ENCODE results near the gene ENTPD8.
A peak's percentile ranks its signal among the peaks of the same experiment; 100 is the strongest.

The ENTPD8 gene

GRCh38 chr9:137397675-137398423, 43.3 kb downstream of the ENTPD8 start:
- Mint-ChIP-seq H3K27me3 (no peaks in the 10 kb centered on the region), H3K4me1 (peaks cover 27% of the 10 kb centered on the region), H3K4me3 (no peak overlapping the region), H3K9me3 (no peaks in the 10 kb centered on the region), H3K36me3 (ENCODE audit: low read depth) (peaks cover 12% of the 10 kb centered on the region), H3K27ac (peak overlapping the region; percentile 59)
- ATAC-seq (peak; percentile 95), DNase-seq (peak; percentile 50)

- DNase-seq (no peak), ATAC-seq (no peak)
- H3K27me3 Mint-ChIP-seq, result no peaks in the 10 kb centered on the region
- peaks cover 4% of the 10 kb centered on the region for H3K36me3 Mint-ChIP-seq (ENCODE audit: low read depth)
- H3K4me3 Mint-ChIP-seq, result no peak overlapping the region
- H3K27ac Mint-ChIP-seq, result peak overlapping the region; percentile 59
- H3K4me1 Mint-ChIP-seq, result peaks cover 25% of the 10 kb centered on the region
- H3K9me3 Mint-ChIP-seq, result no peaks in the 10 kb centered on the region
These were observed 44.4 kb downstream of the ENTPD8 start for GRCh38 chr9:137396634-137397367.

GRCh38 chr9:137396227-137396626, 44.9 kb downstream of the ENTPD8 start:
- DNase-seq (no peak), ATAC-seq (no peak)
- Mint-ChIP-seq H3K36me3 (ENCODE audit: low read depth) (peaks cover 4% of the 10 kb centered on the region), H3K27ac (no peak overlapping the region), H3K9me3 (no peaks in the 10 kb centered on the region), H3K27me3 (no peaks in the 10 kb centered on the region), H3K4me3 (no peak overlapping the region), H3K4me1 (peaks cover 25% of the 10 kb centered on the region)

- Mint-ChIP-seq H3K27me3 (no peaks in the 10 kb centered on the region), H3K36me3 (ENCODE audit: low read depth) (peaks cover 4% of the 10 kb centered on the region), H3K9me3 (no peaks in the 10 kb centered on the region), H3K4me1 (peaks cover 25% of the 10 kb centered on the region), H3K4me3 (no peak overlapping the region), H3K27ac (no peak overlapping the region)
- ATAC-seq, result no peak
- no peak for DNase-seq
These were observed 45.5 kb downstream of the ENTPD8 start for GRCh38 chr9:137395666-137396010.

- DNase-seq, result no peak
- Mint-ChIP-seq H3K27me3 (no peaks in the 10 kb centered on the region), H3K4me1 (peaks cover 24% of the 10 kb centered on the region), H3K9me3 (no peaks in the 10 kb centered on the region), H3K4me3 (no peak overlapping the region), H3K36me3 (ENCODE audit: low read depth) (peaks cover 3% of the 10 kb centered on the region), H3K27ac (no peak overlapping the region)
- no peak for ATAC-seq
These were observed 46.1 kb downstream of the ENTPD8 start for GRCh38 chr9:137394866-137395665.

GRCh38 chr9:137393176-137394150, 47.7 kb downstream of the ENTPD8 start:
- no peak for DNase-seq
- Mint-ChIP-seq H3K4me3 (no peak overlapping the region), H3K27ac (no peak overlapping the region), H3K9me3 (no peaks in the 10 kb centered on the region), H3K27me3 (no peaks in the 10 kb centered on the region), H3K4me1 (peaks cover 16% of the 10 kb centered on the region), H3K36me3 (ENCODE audit: low read depth) (no peaks in the 10 kb centered on the region)
- no peak for ATAC-seq

- H3K27me3 Mint-ChIP-seq, result no peaks in the 10 kb centered on the region
- no peak overlapping the region for H3K27ac Mint-ChIP-seq
- no peak for DNase-seq
- no peaks in the 10 kb centered on the region for H3K36me3 Mint-ChIP-seq (ENCODE audit: low read depth)
- no peaks in the 10 kb centered on the region for H3K9me3 Mint-ChIP-seq
- H3K4me3 Mint-ChIP-seq, result no peak overlapping the region
- H3K4me1 Mint-ChIP-seq, result peaks cover 9% of the 10 kb centered on the region
- ATAC-seq, result no peak
These were observed 48.7 kb downstream of the ENTPD8 start for GRCh38 chr9:137392232-137393007.

GRCh38 chr9:137391411-137391754, 49.8 kb downstream of the ENTPD8 start:
- no peaks in the 10 kb centered on the region for H3K27me3 Mint-ChIP-seq
- DNase-seq (no peak), ATAC-seq (no peak)
- no peak overlapping the region for H3K27ac Mint-ChIP-seq
- H3K9me3 Mint-ChIP-seq, result no peaks in the 10 kb centered on the region
- H3K4me3 Mint-ChIP-seq, result no peak overlapping the region
- H3K4me1 Mint-ChIP-seq, result peaks cover 7% of the 10 kb centered on the region
- no peaks in the 10 kb centered on the region for H3K36me3 Mint-ChIP-seq (ENCODE audit: low read depth)

GRCh38 chr9:137390553-137391410, 50.4 kb downstream of the ENTPD8 start:
- ATAC-seq (no peak), DNase-seq (no peak)
- Mint-ChIP-seq H3K4me3 (no peak overlapping the region), H3K4me1 (peaks cover 7% of the 10 kb centered on the region), H3K27ac (no peak overlapping the region), H3K9me3 (no peaks in the 10 kb centered on the region), H3K27me3 (no peaks in the 10 kb centered on the region), H3K36me3 (ENCODE audit: low read depth) (no peaks in the 10 kb centered on the region)

GRCh38 chr9:137389428-137389746, 51.8 kb downstream of the ENTPD8 start:
- Mint-ChIP-seq H3K27me3 (no peaks in the 10 kb centered on the region), H3K4me3 (no peak overlapping the region), H3K27ac (no peak overlapping the region), H3K4me1 (peaks cover 7% of the 10 kb centered on the region), H3K9me3 (no peaks in the 10 kb centered on the region), H3K36me3 (ENCODE audit: low read depth) (no peaks in the 10 kb centered on the region)
- DNase-seq, result no peak
- ATAC-seq, result no peak

GRCh38 chr9:137388589-137389427, 52.3 kb downstream of the ENTPD8 start:
- Mint-ChIP-seq H3K27me3 (no peaks in the 10 kb centered on the region), H3K9me3 (no peaks in the 10 kb centered on the region), H3K4me3 (no peak overlapping the region), H3K36me3 (ENCODE audit: low read depth) (no peaks in the 10 kb centered on the region), H3K27ac (no peak overlapping the region), H3K4me1 (peaks cover 7% of the 10 kb centered on the region)
- no peak for DNase-seq
- no peak for ATAC-seq

- DNase-seq (no peak), ATAC-seq (no peak)
- no peaks in the 10 kb centered on the region for H3K27me3 Mint-ChIP-seq
- H3K36me3 Mint-ChIP-seq (ENCODE audit: low read depth), result no peaks in the 10 kb centered on the region
- H3K4me1 Mint-ChIP-seq, result peaks cover 7% of the 10 kb centered on the region
- H3K4me3 Mint-ChIP-seq, result no peak overlapping the region
- H3K9me3 Mint-ChIP-seq, result no peaks in the 10 kb centered on the region
- H3K27ac Mint-ChIP-seq, result no peak overlapping the region
These were observed 53.1 kb downstream of the ENTPD8 start for GRCh38 chr9:137387891-137388560.

Measured in activated naive CD8-positive, alpha-beta T cell treated with anti-CD3 and anti-CD28 coated beads, Interleukin-2, amount 50 U/mL, for 24 hours (primary cell).